ENCODE data around the gene KIF20B. TPM values are rescaled to one million over a fixed set of nuclear protein-coding genes. Genes with fewer than 3 reads are reported as not detected.

KIF20B gene
- total RNA-seq, 6 donors from 2014 or later, result 1.0 to 6.7 (median 4.1) TPM

DNA sequence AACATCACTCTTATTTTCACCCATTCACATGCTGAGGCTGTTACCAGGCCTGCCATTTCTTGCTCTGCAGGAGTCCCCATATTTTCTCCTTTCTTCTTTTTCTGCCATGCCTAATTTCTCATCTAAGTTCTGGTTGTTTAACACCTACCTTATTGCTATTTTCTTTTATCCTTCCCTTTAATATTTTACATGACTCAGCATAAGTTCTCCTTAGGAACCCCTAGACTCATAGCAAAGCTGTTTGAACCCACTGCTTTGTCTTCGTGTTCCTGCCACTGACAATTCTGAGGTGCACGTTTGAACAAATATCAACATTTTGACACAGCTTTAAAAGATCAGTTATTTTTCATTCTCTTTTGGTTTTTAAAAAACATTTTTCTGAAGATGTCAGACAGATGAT, 98.2 kb downstream of the KIF20B start:
- H3K4me3 ChIP-seq, result no peak overlapping the region
- H3K27me3 ChIP-seq, result no peaks in the 10 kb centered on the region
- WGBS, 2 donors, result 84 to 90% methylated on average over 2 of the region's 2 CpGs
- no peak for ATAC-seq (ENCODE audit: low FRiP score in 2 of 2)
- TF ChIP-seq POLR2AphosphoS5 (IDR thresholded peaks at IDR 0.05), result no peak
- no peak for TF ChIP-seq EP300 (IDR thresholded peaks at IDR 0.05)
- TF ChIP-seq CTCF (IDR thresholded peaks at IDR 0.05), result no peak
- TF ChIP-seq POLR2A (IDR thresholded peaks at IDR 0.05), result no peak
- no peak for DNase-seq
- no peaks in the 10 kb centered on the region for H3K36me3 ChIP-seq
- no peak overlapping the region for H3K27ac ChIP-seq
- no peaks in the 10 kb centered on the region for H3K4me1 ChIP-seq
- H3K9me3 ChIP-seq, result no peaks in the 10 kb centered on the region

- no peaks in the 10 kb centered on the region for H3K36me3 ChIP-seq
- H3K27me3 ChIP-seq, result no peaks in the 10 kb centered on the region
- 80 to 87% methylated on average over 2 of the region's 2 CpGs for WGBS, 2 donors
- no peaks in the 10 kb centered on the region for H3K4me1 ChIP-seq
- H3K9me3 ChIP-seq, result no peaks in the 10 kb centered on the region
- H3K4me3 ChIP-seq, result no peak overlapping the region
- DNase-seq (no peak), ATAC-seq (ENCODE audit: low FRiP score in 2 of 2) (no peak)
- H3K27ac ChIP-seq, result no peak overlapping the region
- TF ChIP-seq POLR2A (IDR thresholded peaks at IDR 0.05) (no peak), POLR2AphosphoS5 (IDR thresholded peaks at IDR 0.05) (no peak), EP300 (IDR thresholded peaks at IDR 0.05) (no peak), CTCF (IDR thresholded peaks at IDR 0.05) (no peak)
These were observed 104.2 kb downstream of the KIF20B start for GRCh38 chr10:89805599-89806013.

GRCh38 chr10:89808842-89809241, 107.5 kb downstream of the KIF20B start:
- Histone ChIP-seq H3K27ac (no peak overlapping the region), H3K27me3 (no peaks in the 10 kb centered on the region), H3K9me3 (no peaks in the 10 kb centered on the region), H3K4me3 (no peak overlapping the region), H3K36me3 (no peaks in the 10 kb centered on the region), H3K4me1 (no peaks in the 10 kb centered on the region)
- TF ChIP-seq EP300 (IDR thresholded peaks at IDR 0.05) (no peak), POLR2A (IDR thresholded peaks at IDR 0.05) (no peak), POLR2AphosphoS5 (IDR thresholded peaks at IDR 0.05) (no peak), CTCF (IDR thresholded peaks at IDR 0.05) (no peak)
- DNase-seq, result no peak
- 52 to 58% methylated on average over 2 of the region's 2 CpGs for WGBS, 2 donors
- ATAC-seq (ENCODE audit: low FRiP score in 2 of 2), result no peak

DNA sequence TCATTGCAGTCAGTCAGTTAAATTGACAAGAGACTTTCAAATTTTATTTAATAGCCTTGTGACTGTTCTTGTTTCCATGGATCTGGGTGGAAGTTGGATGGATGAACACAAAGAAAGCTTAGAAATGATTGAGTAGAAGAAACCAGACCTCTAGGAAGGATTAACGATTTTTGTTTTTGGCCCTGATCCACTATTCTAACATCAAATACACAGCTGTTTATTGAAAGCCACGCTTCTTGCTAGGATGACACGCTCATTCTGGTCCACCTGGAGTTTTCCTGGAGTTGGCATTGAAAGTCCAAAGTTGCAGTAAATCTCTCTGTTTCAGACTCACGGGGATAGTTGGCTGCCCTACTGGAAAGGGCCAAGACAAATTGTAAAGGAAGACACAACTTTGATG, 108.4 kb downstream of the KIF20B start:
- H3K27ac ChIP-seq, result no peak overlapping the region
- H3K27me3 ChIP-seq, result no peaks in the 10 kb centered on the region
- no peak for ATAC-seq (ENCODE audit: low FRiP score in 2 of 2)
- H3K9me3 ChIP-seq, result no peaks in the 10 kb centered on the region
- no peaks in the 10 kb centered on the region for H3K36me3 ChIP-seq
- no peaks in the 10 kb centered on the region for H3K4me1 ChIP-seq
- DNase-seq, result no peak
- TF ChIP-seq CTCF (IDR thresholded peaks at IDR 0.05) (no peak), EP300 (IDR thresholded peaks at IDR 0.05) (no peak), POLR2A (IDR thresholded peaks at IDR 0.05) (no peak), POLR2AphosphoS5 (IDR thresholded peaks at IDR 0.05) (no peak)
- 73 to 89% methylated on average over 4 of the region's 4 CpGs for WGBS, 2 donors
- no peak overlapping the region for H3K4me3 ChIP-seq

DNA sequence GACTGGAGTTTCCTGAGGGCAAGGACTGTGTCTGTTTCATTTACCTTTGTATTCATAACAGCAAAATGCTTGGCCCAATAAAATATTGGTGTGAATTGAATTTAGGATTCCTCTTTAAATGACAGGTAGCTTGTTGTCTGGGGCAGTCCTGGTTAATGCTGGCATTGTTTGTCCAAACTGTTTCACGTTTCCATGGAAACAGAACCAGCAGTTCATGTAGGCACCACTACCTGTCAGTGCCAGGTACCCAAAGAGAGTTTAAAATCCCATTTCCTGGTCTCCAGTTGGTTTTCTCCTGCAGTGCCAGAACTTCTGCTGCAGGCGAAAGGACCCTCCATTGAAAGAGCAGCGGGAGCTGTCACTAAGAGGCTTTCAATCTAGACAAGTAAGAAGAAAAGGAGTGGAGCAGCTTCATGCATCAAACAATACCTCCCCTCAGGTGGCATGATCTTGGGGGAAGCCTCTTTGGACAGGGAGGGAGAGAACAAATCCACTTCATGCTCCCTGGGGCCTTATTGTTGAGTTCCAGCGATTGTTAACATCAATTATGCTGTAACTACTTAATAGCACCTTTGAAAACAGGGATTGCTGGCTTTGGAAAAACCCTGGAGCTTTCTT, 109.6 kb downstream of the KIF20B start:
- no peak overlapping the region for H3K27ac ChIP-seq
- DNase-seq, result no peak
- no peaks in the 10 kb centered on the region for H3K27me3 ChIP-seq
- ATAC-seq (ENCODE audit: low FRiP score in 2 of 2), result no peak
- no peaks in the 10 kb centered on the region for H3K4me1 ChIP-seq
- H3K36me3 ChIP-seq, result no peaks in the 10 kb centered on the region
- WGBS, 2 donors, result 87 to 89% methylated on average over 4 of the region's 4 CpGs
- H3K9me3 ChIP-seq, result no peaks in the 10 kb centered on the region
- H3K4me3 ChIP-seq, result no peak overlapping the region
- TF ChIP-seq POLR2AphosphoS5 (IDR thresholded peaks at IDR 0.05) (no peak), EP300 (IDR thresholded peaks at IDR 0.05) (no peak)
